Glutamatergic neuron (in vitro differentiated cells): ENCODE measurements around the gene CFAP77. TPM values are rescaled to one million over a fixed set of nuclear protein-coding genes. Genes with fewer than 3 reads are reported as not detected.

ENCODE experiments used
- DNase-seq: peaks from one replicate; pipeline ENCODE4 v3.0.0; 2022
- H3K27ac Mint-ChIP-seq: one replicate; pipeline ENCODE4 v1.8.0; 2020; ENCODE audit warnings: mild to moderate bottlenecking, mixed read lengths, inconsistent platforms; ENCODE audit not compliant: unreplicated experiment
- H3K27me3 Mint-ChIP-seq: one replicate; pipeline ENCODE4 v1.8.0; 2020; ENCODE audit warnings: mild to moderate bottlenecking, moderate library complexity, mixed read lengths, inconsistent platforms; ENCODE audit not compliant: unreplicated experiment
- H3K36me3 Mint-ChIP-seq: one replicate; pipeline ENCODE4 v1.8.0; 2020; ENCODE audit warnings: mild to moderate bottlenecking, mixed read lengths, inconsistent platforms; ENCODE audit not compliant: unreplicated experiment
- H3K4me1 Mint-ChIP-seq: one replicate; pipeline ENCODE4 v1.8.0; 2020; ENCODE audit warnings: mild to moderate bottlenecking, low read depth, mixed read lengths, inconsistent platforms; ENCODE audit not compliant: unreplicated experiment
- H3K4me3 Mint-ChIP-seq: one replicate; pipeline ENCODE4 v1.8.0; 2020; ENCODE audit warnings: mild to moderate bottlenecking, mixed read lengths, inconsistent platforms; ENCODE audit not compliant: unreplicated experiment
- H3K9me3 Mint-ChIP-seq: one replicate; pipeline ENCODE4 v1.8.0; 2020; ENCODE audit warnings: mild to moderate bottlenecking, moderate library complexity, mixed read lengths, inconsistent platforms; ENCODE audit not compliant: unreplicated experiment
- total RNA-seq: library from RNA; stranded (reverse); fragmentation: NEBNext Ultra II Directional; extraction: Animal tissue kit (Norgen Biotek cat#: 25700); gene quantifications from one replicate; pipeline ENCODE4 v1.2.1, GENCODE V29; 2021; ENCODE audit not compliant: unreplicated experiment
- TF ChIP-seq, protein P1 (sequence below): fragments of 200-600 bp; sonication (generic); IDR thresholded peaks from one replicate; pipeline ENCODE4 v1.5.0; 2021; ENCODE audit not compliant: partially characterized antibody, unreplicated experiment

The CFAP77 gene
- total RNA-seq, 1 donor from 2014 or later = not detected

DNA sequence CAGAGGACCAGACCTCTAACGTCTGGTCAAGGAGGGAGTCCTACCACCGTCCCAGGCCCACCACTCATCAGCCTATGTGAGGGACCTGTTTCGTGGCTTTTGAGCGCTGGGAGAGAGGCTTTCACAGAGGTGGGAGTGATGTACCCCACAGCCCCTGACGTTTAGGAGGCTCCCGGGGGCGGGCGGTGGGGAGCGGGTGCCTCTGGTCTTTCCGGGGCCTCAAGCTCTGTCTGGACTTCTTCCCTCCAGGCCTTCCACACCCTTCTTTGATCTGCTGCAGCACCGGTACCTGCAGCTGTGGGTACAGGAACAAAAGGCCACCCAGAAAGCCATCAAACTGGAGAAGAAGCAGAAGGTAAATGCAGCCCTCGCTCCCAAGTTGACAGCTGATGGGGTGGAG lies 127.3 kb downstream of the CFAP77 start:
- TF ChIP-seq, protein P1, sequence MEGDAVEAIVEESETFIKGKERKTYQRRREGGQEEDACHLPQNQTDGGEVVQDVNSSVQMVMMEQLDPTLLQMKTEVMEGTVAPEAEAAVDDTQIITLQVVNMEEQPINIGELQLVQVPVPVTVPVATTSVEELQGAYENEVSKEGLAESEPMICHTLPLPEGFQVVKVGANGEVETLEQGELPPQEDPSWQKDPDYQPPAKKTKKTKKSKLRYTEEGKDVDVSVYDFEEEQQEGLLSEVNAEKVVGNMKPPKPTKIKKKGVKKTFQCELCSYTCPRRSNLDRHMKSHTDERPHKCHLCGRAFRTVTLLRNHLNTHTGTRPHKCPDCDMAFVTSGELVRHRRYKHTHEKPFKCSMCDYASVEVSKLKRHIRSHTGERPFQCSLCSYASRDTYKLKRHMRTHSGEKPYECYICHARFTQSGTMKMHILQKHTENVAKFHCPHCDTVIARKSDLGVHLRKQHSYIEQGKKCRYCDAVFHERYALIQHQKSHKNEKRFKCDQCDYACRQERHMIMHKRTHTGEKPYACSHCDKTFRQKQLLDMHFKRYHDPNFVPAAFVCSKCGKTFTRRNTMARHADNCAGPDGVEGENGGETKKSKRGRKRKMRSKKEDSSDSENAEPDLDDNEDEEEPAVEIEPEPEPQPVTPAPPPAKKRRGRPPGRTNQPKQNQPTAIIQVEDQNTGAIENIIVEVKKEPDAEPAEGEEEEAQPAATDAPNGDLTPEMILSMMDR = no peak
- Mint-ChIP-seq H3K9me3 (peaks cover 2% of the 10 kb centered on the region), H3K36me3 (peaks cover 9% of the 10 kb centered on the region), H3K27ac (no peak overlapping the region), H3K4me1 (no peaks in the 10 kb centered on the region), H3K4me3 (no peak overlapping the region), H3K27me3 (no peaks in the 10 kb centered on the region)
- DNase-seq = no peak

DNA sequence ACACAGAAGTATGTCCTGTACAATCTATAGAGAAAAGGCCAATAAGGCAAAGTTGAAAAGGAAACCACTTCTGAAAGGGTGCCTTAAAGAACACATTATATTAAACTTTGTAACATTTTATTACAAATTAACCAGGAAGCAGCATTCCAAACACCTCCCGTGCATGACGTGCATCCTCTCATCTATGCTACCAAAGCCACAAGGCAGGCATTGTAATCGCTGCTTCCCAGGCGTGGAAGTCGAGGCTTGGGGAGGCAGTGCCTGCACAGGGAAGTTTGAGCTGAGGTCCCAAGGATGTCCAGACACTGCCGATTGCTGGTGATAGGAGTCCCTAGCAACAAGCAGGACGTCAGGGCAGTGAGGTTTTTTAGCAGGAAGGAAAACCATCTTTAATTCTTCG lies 128.1 kb downstream of the CFAP77 start:
- H3K36me3 Mint-ChIP-seq = peaks cover 9% of the 10 kb centered on the region
- DNase-seq = no peak
- H3K9me3 Mint-ChIP-seq = peaks cover 2% of the 10 kb centered on the region
- TF ChIP-seq, protein P1 = no peak
- H3K27ac Mint-ChIP-seq = no peak overlapping the region
- no peaks in the 10 kb centered on the region for H3K4me1 Mint-ChIP-seq
- H3K4me3 Mint-ChIP-seq = no peak overlapping the region
- H3K27me3 Mint-ChIP-seq = no peaks in the 10 kb centered on the region

GRCh38 chr9:132539096-132539495 lies 129.1 kb downstream of the CFAP77 start:
- Mint-ChIP-seq H3K36me3 (peaks cover 9% of the 10 kb centered on the region), H3K27me3 (no peaks in the 10 kb centered on the region), H3K27ac (no peak overlapping the region), H3K4me3 (no peak overlapping the region), H3K4me1 (no peaks in the 10 kb centered on the region), H3K9me3 (peaks cover 3% of the 10 kb centered on the region)
- no peak for DNase-seq
- TF ChIP-seq, protein P1 = no peak

DNA sequence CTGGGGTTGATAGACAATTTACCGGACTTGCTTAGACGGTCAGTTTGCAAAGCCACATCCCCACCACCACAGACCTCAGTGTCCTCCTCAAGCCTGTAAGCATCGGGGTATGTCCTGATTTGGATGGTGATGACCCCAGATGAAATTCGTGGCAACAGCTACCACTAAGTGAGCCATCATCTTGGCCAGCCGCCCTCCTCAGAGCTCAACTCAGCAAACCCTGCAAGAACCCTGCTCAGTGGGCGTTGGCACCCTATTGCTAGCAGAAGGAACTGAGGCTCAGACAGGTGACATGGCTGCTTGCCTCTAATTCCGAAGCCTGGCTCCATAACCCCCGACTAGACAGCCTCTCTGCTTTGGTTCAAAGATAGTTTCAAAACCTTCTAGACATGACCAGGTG lies 131.0 kb downstream of the CFAP77 start:
- TF ChIP-seq, protein P1 = no peak
- H3K27ac Mint-ChIP-seq = no peak overlapping the region
- H3K36me3 Mint-ChIP-seq = no peaks in the 10 kb centered on the region
- H3K27me3 Mint-ChIP-seq = peaks cover 1% of the 10 kb centered on the region
- H3K4me1 Mint-ChIP-seq = no peaks in the 10 kb centered on the region
- H3K9me3 Mint-ChIP-seq = peaks cover 3% of the 10 kb centered on the region
- no peak for DNase-seq
- H3K4me3 Mint-ChIP-seq = no peak overlapping the region

DNA sequence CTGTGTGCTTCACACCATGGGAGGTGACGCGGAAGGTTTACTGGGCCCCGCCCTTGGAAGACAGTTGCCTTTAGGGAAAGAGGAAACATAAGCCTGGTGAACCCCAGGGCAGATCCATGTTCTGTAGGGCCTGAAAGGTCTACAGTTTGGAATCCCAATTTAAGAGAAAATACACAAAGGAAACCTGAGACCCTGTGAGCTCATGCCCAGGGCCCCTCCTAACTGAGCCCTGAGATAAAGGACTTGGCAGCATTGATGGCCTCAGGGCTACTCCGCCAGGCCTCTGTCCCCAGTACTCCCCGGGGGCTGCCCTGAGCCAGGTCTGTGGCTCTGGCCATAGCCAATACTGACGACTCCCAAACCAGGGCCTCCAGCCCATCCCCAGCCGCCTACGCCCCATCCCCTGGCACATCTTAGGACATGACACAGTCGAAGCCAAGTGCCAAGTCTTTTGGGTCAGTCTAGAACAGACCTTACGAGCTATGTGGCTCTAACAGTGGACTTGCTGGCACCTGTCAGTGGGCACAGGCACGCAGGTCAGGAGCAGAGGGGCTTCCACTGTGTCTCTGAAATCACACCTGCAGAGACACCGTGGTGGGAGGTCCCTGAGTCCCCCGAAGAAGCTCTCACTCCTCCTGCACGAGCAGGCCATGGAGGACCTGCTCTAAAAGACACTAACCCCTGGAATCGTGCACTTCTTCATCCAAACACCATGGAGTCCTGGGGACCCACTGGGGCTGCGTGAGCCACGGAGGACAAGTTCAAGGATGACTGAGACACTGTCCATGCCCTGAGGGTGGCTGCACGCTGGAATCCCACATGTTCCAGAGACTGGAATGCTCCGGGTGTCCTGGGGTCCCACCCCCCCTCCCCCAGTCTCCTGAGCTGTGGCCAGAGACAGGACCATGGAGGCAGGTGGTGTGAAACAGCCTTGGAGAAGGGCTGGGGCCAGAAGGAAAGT lies 132.1 kb downstream of the CFAP77 start:
- Mint-ChIP-seq H3K27ac (no peak overlapping the region), H3K27me3 (peaks cover 1% of the 10 kb centered on the region), H3K4me1 (no peaks in the 10 kb centered on the region), H3K9me3 (peaks cover 3% of the 10 kb centered on the region), H3K4me3 (no peak overlapping the region), H3K36me3 (no peaks in the 10 kb centered on the region)
- TF ChIP-seq, protein P1 = no peak
- peak; percentile 55 for DNase-seq
